Retinal pigment epithelial cell (primary cell): ENCODE data around the gene NCK2.

Source experiments
- DNase-seq: peaks from one replicate; pipeline ENCODE4 v3.0.0-alpha.2; 2010; ENCODE audit warnings: low read depth
- H3K4me3 ChIP-seq: 2 replicates; pipeline ENCODE4 v1.5.1; 2011; ENCODE audit warnings: mild to moderate bottlenecking, low read length, control low read depth, moderate library complexity
- TF ChIP-seq, protein P1 (sequence below): conservative IDR thresholded peaks from 2 replicates; pipeline ENCODE4 v1.5.1; 2011; ENCODE audit warnings: low read depth, low read length, control low read depth, inconsistent platforms

Gene NCK2

GRCh38 chr2:105775809-105776559, 31.3 kb downstream of the NCK2 start:
- no peak for DNase-seq
- no peak overlapping the region for H3K4me3 ChIP-seq
- TF ChIP-seq, protein P1, sequence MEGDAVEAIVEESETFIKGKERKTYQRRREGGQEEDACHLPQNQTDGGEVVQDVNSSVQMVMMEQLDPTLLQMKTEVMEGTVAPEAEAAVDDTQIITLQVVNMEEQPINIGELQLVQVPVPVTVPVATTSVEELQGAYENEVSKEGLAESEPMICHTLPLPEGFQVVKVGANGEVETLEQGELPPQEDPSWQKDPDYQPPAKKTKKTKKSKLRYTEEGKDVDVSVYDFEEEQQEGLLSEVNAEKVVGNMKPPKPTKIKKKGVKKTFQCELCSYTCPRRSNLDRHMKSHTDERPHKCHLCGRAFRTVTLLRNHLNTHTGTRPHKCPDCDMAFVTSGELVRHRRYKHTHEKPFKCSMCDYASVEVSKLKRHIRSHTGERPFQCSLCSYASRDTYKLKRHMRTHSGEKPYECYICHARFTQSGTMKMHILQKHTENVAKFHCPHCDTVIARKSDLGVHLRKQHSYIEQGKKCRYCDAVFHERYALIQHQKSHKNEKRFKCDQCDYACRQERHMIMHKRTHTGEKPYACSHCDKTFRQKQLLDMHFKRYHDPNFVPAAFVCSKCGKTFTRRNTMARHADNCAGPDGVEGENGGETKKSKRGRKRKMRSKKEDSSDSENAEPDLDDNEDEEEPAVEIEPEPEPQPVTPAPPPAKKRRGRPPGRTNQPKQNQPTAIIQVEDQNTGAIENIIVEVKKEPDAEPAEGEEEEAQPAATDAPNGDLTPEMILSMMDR: no peak

DNA sequence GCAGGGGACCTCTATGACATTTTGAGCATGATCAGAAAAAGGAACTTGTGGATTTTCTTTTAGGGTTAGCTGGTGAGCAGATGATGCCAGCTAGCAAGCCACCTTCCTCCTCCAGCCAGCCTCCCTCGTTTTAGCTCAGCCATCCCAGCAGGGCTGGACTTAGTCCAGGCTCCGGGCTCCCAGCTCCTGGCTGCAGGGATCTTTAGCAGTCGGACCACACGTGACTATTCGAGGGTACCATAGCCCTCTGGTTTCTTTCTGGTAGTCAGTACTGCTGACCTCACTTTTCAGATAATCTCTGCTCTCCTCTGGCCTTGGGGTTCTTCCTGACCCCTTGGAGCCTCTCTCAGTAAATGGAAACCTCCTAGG, 31.8 kb downstream of the NCK2 start:
- no peak for DNase-seq
- H3K4me3 ChIP-seq: no peak overlapping the region
- TF ChIP-seq, protein P1: no peak

DNA sequence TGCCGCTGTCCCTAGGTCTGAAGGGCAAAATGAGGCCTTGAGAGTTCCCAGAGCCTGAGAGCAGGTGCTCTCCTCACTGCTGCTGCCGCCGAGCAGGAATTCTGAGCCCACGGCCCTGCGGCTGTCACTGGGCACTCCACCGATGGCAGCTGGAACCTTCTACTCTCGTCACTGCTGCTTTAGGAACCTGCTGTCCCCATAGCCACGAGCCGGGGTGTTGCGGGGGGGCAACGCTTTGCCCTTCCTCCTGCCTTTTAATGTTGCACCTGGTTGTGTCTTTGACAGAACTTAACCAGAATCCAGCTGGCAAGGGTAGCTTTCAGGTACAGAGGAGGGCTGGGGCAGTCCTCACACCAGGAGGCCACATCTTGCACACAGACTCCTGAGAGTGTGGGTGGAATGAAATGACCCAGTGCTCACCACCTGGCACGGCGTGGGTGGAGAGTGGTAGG, 32.3 kb downstream of the NCK2 start:
- no peak overlapping the region for H3K4me3 ChIP-seq
- no peak for DNase-seq
- TF ChIP-seq, protein P1: no peak

DNA sequence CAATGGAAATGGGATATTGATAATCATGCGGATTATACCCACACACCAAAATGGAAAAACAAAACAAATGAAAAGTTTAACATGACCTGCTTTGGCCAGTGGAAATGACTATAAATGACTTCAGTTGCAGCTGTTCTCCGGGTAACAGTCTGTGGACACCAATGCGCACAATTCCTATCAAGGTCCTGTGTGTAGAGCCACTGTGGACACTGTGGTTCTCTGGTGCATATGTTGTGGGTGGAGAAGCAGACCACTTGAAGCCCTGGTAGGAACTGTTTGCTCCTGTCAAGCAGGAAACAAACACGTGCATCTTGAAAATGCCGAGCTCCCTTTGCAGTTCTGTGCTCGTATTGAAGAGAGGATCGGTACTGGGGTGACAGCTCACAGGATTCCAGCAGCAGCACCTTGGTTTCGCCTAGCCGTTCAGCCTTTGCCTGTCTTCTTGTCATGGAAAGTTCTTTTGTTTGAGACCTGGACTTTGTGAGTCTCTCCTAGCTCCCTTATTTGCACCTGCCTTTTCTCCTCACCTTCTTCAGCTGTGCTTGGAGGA, 32.9 kb downstream of the NCK2 start:
- TF ChIP-seq, protein P1: no peak
- no peak overlapping the region for H3K4me3 ChIP-seq
- no peak for DNase-seq

DNA sequence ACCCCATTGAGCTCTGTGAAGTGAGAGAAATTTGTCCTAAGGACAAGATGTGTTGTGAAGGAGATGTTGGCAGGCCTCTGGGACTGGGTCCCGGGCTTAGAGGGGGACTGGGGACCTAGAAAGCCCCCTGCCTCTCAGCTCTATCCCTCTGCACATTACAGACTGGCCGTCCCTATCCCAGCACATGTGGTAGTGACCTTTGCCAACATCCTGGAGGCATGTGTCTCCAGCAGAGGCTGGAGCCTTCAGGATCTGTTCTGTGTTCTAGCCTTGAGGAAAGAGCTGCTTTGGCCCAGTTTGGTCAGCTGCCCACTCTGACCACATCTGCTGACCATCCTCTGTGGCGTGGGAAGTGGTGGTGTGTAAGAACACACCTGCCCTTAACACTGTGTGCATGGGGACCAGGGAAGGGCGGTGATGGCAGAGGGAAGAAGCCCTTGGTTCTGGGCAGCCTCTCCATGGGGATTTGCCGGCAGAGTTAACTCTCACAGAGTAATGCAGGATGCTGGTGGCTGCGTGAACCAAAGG, 33.4 kb downstream of the NCK2 start:
- H3K4me3 ChIP-seq: no peak overlapping the region
- DNase-seq: no peak
- TF ChIP-seq, protein P1: no peak

- no peak for DNase-seq
- no peak overlapping the region for H3K4me3 ChIP-seq
- TF ChIP-seq, protein P1: no peak
These were observed 34.7 kb downstream of the NCK2 start for GRCh38 chr2:105779394-105779793.

GRCh38 chr2:105780606-105781005, 35.9 kb downstream of the NCK2 start:
- TF ChIP-seq, protein P1: no peak
- no peak for DNase-seq
- no peak overlapping the region for H3K4me3 ChIP-seq
